Lower leg skin (tissue), 4 donors: ENCODE data around the gene UBL4B. TPM values are rescaled to one million over a fixed set of nuclear protein-coding genes. Genes with fewer than 3 reads are reported as not detected.

Experiments
- DNase-seq, 2 donors: peaks; one replicate each; pipeline ENCODE4 v3.0.0-alpha.2; 2019; ENCODE audit warnings: low spot score in 2 of 2
- H3K4me3 ChIP-seq: fragments of 200-600 bp; sonication (generic); 2 replicates; pipeline ENCODE4 v1.5.1; 2017; ENCODE audit warnings: mild to moderate bottlenecking, low read depth; ENCODE audit not compliant: poor library complexity, severe bottlenecking
- POLR2A ChIP-seq, 2 donors: fragments of 450-650 bp; IDR thresholded peaks; one replicate each; pipeline ENCODE4 v1.6.1; 2016 to 2017; ENCODE audit warnings: antibody characterized with exemption in 2 of 2, mild to moderate bottlenecking in 1 of 2, moderate library complexity in 1 of 2
- WGBS, 2 donors: methylation state at CpG; one replicate each; pipeline ENCODE4 v1.1.5; 2018; 5-methylcytosine and 5-hydroxymethylcytosine counted together
- intact Hi-C: fragments of 100-400 bp; cut with DNase I; formaldehyde crosslinking; loops from one replicate; pipeline ENCODE4 v1.15.0; 2023; ENCODE audit warnings: low total_unique reads
- total RNA-seq, 4 donors: library from RNA; depleted of rRNA; stranded (reverse); fragments of >200 nt; gene quantifications; one replicate each; pipeline ENCODE4 v1.1.0, GENCODE V29; 2016
- TF ChIP-seq, protein P1 (sequence below), 3 donors: fragments of 450-650 bp; IDR thresholded peaks; one replicate each; pipeline ENCODE4 v1.5.1; 2016; ENCODE audit warnings: antibody characterized with exemption in 3 of 3, mild to moderate bottlenecking in 3 of 3, moderate library complexity in 2 of 3

UBL4B gene, protein sequence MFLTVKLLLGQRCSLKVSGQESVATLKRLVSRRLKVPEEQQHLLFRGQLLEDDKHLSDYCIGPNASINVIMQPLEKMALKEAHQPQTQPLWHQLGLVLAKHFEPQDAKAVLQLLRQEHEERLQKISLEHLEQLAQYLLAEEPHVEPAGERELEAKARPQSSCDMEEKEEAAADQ
- 1 to 10 TPM in 1 of 4 donors, not detected in 3; 3.0 TPM for total RNA-seq

DNA sequence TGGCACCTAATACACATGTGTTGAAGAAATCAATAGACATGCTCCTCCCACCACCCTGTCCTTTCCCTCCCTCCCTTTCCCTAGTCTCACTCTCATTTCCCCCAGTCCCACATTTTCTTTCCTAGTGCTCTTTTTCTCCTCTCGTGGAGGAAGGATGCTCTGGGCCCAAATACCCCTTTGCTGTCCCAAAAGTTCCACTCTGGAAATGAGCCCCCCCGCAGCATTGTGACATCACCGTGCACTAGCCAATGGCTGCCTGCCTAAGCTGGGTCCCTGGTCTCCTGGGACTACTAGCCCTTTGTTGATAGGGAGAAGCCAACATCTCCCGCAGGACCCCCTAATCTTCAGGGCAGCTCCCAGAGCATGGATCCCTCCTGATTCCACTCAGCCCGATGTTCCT is at the start of gene UBL4B:
Gene UBL4B, plus strand, starts transcription at position 301 of the 400 bp plus-strand sequence. Its CDS starts 92 bp downstream, at position 393.
- 85 to 87% methylated on average over 5 of the region's 5 CpGs for WGBS, 2 donors
- intact Hi-C loops: no loop called here
- TF ChIP-seq, protein P1, sequence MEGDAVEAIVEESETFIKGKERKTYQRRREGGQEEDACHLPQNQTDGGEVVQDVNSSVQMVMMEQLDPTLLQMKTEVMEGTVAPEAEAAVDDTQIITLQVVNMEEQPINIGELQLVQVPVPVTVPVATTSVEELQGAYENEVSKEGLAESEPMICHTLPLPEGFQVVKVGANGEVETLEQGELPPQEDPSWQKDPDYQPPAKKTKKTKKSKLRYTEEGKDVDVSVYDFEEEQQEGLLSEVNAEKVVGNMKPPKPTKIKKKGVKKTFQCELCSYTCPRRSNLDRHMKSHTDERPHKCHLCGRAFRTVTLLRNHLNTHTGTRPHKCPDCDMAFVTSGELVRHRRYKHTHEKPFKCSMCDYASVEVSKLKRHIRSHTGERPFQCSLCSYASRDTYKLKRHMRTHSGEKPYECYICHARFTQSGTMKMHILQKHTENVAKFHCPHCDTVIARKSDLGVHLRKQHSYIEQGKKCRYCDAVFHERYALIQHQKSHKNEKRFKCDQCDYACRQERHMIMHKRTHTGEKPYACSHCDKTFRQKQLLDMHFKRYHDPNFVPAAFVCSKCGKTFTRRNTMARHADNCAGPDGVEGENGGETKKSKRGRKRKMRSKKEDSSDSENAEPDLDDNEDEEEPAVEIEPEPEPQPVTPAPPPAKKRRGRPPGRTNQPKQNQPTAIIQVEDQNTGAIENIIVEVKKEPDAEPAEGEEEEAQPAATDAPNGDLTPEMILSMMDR (IDR thresholded peaks at IDR 0.05): no peak
- no peak for TF ChIP-seq POLR2A (IDR thresholded peaks at IDR 0.05)
- H3K4me3 ChIP-seq: no peak within 1 kb of the TSS
- DNase-seq: no peak

DNA sequence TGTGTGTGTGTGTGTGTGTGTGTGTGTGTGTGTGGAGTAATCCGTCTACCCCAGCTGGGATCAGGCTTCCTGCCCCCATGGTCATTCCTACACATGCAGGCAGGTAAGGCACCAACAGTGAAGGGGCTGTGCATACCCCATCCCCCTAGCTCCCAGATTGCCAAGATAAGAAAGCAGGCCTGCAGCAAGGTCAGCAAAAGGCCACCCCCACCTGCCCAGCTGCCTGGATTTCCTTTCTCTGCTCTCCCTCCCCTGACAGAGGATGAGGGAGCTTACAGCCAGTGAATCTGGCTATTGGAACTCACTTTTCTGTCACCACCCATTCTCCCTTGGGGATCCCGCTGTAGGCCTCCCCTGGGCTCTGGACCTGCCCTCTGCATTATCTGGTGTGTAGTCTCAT is 49.6 kb upstream of the UBL4B start:
- no peak for DNase-seq
- no peak overlapping the region for H3K4me3 ChIP-seq
- WGBS, 2 donors: 86 to 97% methylated on average over 2 of the region's 2 CpGs
- intact Hi-C loops: no loop called here
- TF ChIP-seq, protein P1 (IDR thresholded peaks at IDR 0.05): no peak
- no peak for TF ChIP-seq POLR2A (IDR thresholded peaks at IDR 0.05)

DNA sequence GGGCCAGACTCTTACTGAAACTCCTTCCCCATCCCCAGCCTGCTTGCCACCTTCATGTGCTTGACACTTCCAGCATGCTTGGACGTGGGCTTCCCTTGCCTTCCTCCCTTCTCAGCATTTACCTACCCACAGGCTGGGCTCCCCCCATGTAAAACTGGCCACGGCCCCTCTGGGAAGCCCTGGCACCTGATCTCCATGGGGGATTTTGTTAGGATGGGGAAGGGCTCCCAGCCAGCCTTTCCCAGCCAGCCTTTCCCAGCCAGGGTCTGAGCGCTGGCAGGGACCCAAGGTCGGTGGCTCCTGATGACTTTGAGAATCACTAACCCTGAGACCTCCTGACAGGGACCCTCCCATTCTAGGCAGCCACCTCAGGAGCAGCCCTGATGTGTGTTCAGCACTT is 48.5 kb upstream of the UBL4B start:
- no peak overlapping the region for H3K4me3 ChIP-seq
- intact Hi-C loops: no loop called here
- no peak for DNase-seq
- WGBS, 2 donors: 37 to 53% methylated on average over 4 of the region's 4 CpGs
- TF ChIP-seq POLR2A (IDR thresholded peaks at IDR 0.05): no peak
- TF ChIP-seq, protein P1 (IDR thresholded peaks at IDR 0.05): no peak

DNA sequence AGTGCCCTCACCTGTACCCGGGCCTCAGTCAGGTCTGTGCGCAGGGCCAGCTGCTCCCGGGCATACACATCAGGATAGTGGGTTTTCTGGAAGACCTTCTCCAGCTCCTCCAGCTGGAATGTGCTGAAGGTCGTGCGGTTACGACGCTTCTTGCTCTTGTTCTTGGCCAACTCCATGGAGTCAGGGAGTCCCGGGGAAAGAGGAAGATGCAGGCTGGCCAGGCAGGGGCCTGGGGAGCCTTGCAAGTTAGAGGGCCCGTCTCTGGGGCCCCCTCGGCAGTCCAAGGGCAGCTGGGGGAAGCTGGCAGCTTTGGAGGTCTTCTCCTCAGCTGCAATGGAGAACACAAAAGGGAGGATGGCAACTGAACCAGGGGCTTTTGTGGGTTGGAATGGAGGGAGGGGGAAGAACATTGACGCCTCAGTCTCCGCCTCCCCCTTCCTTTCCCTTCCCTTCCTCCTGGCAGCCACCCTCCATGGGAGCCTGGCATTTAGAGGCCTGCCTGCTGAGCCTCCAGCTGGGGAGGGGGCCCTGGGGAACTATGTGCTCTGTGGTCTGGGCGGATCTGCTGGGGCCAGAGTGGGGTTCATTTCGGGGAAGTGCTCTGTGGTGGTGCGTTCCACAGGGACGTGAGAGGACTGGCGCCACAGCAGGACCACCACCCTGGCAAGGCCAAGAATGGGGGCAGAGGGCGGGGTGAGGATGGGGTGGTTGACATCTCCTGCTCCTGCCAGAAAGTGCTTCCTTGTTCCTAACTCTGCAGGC is 47.5 kb upstream of the UBL4B start:
- no peak for DNase-seq
- H3K4me3 ChIP-seq: no peak overlapping the region
- TF ChIP-seq, protein P1 (IDR thresholded peaks at IDR 0.05): no peak
- no peak for TF ChIP-seq POLR2A (IDR thresholded peaks at IDR 0.05)
- intact Hi-C loops: no loop called here
- 88 to 91% methylated on average over 17 to 18 of the region's 18 CpGs for WGBS, 2 donors

DNA sequence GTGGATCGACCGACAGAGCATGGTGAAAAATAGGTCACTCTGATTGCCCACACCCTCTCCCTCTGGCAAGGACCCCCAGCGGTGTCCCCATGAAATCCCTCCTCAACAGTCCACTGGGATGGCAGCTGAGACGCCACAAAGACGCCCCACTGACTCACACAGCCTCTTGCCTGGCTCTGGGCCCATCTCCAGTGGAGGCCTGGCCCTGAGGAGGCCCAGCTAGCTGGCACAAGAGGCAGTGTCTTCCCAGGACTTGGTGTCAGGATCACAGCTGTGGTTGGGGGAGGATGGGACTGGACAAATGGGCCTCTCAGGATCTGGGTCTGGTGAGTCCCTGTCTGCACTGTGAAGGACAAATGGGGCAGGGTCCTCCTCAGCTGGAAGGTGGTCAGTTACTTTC is 46.4 kb upstream of the UBL4B start:
- no peak overlapping the region for H3K4me3 ChIP-seq
- 75 to 93% methylated on average over 2 to 5 of the region's 5 CpGs for WGBS, 2 donors
- intact Hi-C loops: no loop called here
- TF ChIP-seq, protein P1 (IDR thresholded peaks at IDR 0.05): no peak
- no peak for TF ChIP-seq POLR2A (IDR thresholded peaks at IDR 0.05)
- DNase-seq: no peak
